GM21786 (cell line): ENCODE measurements around the gene KIF3B.

Source experiments
- ATAC-seq: cut with Tn5 transposase; IDR thresholded peaks from one replicate; pipeline ENCODE4 v1.9.1; 2021; ENCODE audit not compliant: unreplicated experiment

Gene KIF3B

DNA sequence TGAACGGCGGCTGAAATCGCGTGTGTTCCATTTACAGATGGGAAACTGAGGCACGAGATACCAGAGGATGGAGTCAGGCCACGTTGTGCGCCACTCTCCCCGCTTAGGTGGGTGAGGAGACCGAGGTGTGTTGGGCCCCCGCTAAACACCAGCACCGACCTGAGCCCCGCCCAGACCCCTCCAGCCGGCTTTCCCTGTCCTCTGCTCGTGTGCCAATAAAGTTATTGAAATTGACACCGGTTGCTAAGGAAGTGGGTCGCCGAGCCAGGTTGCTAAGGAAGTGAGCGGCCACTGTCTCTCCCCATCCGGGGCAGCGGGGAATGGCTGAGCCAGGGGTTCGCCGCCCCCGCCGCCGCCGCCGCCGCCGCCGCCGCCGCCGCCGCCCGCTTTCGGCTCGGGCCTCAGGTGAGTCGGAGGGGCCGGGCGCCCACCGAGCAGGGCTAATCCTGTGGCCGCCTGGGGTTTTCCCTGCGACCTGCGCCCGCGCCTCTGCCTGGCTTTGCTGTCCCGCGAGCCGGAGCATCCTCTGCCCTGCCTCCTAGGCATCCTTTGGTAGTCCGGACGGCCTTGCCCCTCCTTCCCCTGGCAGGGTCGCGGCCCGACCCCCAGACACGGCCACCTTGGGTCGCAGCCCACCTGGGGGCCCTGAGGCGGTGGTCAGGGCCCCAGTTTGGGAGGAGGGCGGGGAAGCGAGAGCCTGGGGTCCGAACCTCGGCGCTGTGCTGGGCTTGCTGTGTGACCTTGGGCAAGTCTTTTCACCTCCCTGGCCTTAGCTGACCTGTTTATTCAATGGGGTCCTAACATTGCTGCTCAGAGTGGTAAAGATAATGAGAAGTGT is at the start of gene KIF3B:
Gene KIF3B, plus strand, starts transcription at position 291 of the 838 bp plus-strand sequence. CDS start 32,127 bp downstream, outside the sequence.
- peak; percentile 70 for ATAC-seq

DNA sequence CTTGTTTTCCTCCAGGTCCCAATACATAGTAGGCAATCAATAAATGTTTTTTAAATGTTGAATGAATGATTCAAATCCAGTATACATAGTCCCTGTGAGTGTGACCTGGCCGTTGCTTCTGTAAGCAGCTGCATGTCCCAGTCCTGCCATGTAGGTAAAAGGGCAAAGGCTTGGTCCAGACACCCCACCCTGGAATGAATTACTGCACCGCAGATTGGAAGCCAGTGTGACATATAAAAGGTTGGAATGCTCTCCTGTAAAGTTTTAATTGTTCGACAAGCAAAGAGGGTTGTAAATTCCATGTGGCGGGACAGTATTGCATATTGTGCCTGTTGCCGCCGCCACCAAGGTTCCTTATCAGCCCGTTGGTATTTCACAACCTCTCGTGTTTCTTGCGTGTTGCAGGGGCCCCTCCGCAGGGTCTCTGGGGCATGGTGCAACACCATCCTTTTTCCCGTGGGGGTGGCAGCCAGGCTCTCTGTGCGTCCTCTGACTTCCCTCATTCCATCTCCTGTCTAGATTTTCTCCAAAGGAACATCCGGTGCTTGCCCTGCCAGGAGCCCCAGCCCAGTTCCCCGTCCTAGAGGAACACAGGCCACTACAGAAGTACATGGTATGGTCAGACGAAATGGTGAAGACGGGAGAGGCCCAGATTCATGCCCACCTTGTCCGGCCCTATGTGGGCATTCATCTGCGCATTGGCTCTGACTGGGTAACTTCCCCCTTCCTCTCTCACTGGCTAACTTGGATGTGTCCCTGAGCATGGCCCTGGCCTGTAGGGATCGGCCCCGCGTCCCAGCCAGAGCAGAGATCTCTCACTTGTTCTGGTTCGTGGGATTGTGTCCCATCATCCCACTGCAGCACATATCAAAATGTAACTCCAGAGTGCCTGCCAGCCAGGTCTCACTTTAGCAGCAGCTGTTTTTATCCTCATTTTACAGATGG is 49.4 kb upstream of the KIF3B start:
- no peak for ATAC-seq

DNA sequence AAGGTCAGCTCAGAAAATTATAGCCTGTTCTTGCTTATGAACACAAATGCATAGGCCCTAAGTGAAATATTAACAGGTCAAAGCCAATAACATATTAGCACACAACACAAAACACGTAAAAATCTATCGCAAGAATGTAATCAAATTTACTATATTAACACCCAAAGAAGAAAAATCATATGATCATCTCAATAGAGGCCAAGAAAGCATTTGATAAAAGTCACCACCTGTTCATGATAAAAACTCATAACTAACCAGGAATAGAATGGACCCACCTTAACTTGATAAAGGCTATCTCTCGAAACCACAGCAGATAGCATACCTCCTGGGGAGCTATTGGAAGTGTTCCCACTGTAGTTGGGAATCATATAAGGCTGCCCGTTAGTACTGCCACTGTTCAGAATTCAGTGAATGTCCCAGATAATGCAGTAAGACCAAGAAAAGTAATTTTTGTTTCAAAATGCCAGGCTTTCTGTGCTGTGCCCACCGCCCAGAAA is 48.2 kb upstream of the KIF3B start:
- no peak for ATAC-seq

DNA sequence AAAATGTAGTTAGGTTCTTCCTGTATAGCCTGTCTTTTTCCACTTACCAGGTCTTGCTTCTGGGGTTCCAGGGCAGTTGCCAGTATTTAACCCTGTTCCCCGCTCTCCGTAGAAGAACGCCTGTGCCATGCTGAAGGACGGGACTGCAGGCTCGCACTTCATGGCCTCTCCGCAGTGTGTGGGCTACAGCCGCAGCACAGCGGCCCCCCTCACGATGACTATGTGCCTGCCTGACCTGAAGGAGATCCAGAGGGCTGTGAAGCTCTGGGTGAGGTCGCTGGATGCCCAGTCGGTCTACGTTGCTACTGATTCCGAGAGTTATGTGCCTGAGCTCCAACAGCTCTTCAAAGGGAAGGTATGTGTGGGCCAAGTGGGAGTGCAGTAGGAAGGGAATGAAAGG is 46.7 kb upstream of the KIF3B start:
- ATAC-seq: no peak

DNA sequence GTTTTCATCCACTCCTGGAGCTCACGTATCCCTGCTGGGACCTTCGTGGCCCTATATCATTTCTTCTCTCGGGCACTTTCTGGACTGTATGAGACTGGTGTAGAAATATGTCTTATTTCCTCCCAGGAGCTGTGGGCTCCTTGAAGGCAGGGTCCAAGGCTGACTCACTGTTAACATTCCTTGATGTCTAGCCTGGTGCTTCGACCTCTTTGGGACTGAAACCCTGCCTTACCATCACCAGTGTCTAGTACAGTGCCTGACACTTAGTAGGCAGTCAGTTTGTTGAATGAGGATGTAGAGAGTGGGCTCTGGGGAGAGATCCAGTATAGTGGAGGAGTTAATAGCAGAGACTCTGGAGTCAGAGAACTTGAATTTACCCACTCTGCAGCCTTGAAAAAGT is 46.2 kb upstream of the KIF3B start:
- ATAC-seq: no peak

DNA sequence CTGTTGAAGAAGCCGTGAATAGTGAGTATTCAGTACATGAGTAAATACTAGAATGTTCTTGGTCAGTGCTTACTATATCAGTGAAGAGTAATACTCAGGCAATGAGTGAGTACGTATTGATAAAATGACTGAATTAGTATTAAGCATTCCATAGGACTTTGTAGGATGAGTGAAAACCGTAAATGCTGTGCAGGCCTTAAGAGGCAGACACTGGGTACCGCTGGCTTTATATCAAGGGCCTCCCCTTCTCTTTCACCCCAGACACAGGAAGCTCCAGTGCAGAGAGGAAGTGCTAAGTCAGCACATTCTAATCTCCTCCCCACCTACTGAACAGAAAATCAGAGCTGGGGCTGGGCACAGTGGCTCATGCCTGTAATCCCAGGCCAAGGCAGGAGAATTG is 45.6 kb upstream of the KIF3B start:
- ATAC-seq: no peak

DNA sequence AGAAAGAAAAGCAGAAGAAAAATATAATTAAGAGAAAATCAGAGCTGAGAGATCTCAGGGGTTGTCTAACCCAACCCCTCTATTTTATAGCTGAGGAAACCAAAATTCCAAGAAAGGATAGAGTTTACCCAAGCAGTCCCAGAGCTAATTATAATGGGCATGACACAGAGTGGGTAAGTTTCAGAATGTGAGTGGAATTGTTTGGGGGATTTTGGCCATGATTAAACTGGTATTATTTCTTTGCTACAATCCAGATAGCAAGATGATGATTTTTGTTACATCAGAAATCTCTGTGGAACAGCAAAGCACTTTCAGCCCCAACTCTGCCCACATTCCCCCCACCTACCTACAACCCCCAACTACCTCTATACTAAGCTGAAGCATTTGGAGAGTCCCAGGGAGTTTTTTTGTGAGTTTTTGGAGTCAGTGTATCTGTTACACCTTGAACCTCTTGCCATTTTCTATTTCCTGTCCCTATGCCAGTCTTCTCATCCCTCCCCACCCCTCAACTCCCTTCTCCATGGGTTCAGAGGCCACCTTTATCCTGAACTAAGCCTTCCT is 45.0 kb upstream of the KIF3B start:
- no peak for ATAC-seq

DNA sequence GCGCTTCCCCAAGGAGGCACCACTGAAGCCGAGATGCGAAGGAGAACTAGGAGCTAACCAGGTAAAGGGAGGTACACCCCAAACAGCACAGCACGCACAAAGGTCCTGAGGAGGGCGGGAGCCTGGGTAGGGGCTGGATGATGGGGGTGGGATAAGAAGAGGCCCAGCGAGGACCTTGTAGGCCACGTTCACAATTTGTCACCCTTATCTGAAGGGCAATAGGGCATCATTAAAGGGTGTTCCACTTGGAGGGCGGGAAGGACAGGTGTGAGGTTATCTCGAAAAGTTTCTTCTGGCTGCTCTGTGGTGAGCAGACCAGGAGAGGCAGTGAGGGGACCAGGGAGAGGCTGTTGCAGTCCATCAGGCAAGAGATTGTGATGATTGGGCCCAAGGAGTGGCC is 44.2 kb upstream of the KIF3B start:
- no peak for ATAC-seq

DNA sequence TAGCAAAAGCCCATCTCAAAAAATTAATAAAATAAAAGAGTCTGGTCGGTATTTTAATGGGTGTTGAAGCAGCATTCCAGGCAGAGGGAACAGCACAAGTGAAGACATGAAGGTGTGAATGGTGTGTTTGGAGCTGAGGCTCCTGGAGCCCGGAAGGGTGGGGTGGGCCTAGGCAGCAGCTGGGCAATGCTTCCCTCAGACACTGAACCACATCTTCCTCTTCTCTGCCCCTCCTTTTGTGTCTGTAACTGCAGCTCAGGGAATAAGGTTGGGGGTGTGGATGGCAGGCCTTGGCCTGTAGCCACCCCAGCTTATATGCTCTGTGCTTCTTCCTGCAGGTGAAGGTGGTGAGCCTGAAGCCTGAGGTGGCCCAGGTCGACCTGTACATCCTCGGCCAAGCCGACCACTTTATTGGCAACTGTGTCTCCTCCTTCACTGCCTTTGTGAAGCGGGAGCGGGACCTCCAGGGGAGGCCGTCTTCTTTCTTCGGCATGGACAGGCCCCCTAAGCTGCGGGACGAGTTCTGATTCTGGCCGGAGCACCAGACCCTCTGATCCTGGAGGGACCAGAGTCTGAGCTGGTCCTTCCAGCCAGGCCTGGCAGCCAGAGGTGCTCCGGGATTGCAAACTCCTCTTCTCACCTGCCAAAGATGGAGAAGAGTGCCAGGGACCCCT is 43.2 kb upstream of the KIF3B start:
- ATAC-seq: no peak

DNA sequence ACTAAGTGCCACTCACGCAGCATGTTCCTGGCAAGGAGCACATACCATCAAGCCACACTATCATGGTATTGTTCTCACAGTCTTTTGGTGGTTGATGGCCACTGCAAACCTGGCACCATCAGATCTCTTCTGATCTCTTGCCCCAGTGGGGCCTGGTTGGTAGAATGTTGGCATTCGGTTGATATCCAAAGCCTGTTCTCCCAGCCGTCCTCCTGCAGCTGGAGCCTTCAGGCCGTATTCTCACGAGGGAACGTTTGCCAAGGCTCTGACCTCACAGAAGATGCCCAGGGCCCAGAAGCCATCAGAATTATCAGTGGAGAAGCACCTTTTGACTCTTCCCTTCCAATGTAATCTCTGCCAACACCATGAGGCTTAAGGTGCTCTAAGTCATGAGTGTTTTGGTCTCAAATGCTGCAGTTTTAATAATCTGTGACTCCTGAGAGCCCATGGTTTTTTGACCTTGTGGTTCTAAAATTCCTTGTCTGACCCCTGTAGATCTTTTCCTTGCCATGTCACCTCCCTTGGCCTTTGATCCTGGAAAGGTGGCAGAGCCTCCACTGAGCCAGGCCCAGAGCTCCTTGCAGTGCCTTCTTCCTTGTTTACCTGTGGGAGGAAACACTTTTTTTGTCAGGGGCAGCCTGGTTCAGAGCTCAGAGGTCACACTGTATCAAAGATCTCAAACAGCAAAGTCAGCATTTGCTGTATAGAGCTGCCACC is 42.0 kb upstream of the KIF3B start:
- no peak for ATAC-seq

DNA sequence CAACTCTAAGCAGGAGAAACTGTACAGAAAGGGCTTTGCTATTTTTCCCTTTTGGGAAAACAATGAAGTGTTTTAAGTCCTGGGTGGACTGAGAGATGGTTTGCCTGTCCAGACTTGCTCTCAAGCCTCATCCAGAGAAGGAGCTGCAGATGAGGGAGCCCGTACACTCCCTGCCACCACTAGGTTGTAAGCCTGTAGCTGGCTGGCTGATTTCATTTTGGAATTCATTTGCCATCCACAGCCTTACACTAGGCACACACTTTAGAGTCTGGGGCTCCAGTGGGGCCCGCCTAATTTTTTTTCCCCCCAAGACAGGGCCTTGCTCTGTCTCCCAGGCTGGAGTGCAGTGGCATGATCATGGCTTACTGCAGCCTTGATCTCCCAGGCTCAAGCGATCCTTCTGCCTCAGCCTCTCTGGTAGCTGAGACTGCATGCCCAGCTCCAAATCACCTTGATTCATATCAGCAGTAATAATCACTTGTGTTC is 41.4 kb upstream of the KIF3B start:
- ATAC-seq: no peak

DNA sequence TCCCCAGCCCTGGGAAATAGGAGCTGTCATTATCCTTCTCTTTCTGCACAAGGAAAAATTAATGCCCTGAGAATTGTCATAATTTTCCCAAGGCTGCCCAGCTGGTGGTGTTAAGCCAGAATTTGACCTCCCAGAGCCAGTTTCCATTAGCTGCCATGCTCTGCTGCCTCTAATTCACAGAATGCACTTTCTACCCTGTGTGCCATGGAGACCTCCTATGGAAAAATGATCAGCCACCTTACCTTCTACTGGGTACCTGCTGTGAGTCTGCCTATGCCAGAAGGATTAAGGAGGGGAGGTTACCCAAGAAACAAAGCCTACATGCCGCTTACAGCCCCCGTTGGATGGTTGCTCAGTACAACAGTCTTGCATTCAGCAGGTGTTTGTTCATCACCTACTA is 40.6 kb upstream of the KIF3B start:
- ATAC-seq: no peak

DNA sequence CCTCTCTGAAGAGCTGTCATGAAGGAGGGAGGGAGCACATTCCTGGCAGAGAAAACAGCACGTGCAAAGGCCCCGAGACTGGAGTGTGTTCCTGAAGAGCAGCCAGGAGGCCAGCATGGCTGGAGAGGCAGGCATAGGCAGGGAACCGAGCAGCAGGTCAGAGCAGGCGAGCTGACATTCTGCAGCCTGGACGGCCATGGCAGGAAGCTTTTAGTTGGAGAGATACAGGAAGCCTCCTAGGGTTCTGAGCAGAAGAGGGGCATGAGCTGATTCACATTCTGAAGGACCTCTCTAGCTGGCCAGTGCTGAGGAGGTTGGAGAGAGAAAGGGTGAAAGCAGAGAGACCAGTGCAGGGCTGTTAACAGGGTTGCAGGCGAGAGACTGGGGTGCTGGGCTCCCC is 40.0 kb upstream of the KIF3B start:
- ATAC-seq: no peak

DNA sequence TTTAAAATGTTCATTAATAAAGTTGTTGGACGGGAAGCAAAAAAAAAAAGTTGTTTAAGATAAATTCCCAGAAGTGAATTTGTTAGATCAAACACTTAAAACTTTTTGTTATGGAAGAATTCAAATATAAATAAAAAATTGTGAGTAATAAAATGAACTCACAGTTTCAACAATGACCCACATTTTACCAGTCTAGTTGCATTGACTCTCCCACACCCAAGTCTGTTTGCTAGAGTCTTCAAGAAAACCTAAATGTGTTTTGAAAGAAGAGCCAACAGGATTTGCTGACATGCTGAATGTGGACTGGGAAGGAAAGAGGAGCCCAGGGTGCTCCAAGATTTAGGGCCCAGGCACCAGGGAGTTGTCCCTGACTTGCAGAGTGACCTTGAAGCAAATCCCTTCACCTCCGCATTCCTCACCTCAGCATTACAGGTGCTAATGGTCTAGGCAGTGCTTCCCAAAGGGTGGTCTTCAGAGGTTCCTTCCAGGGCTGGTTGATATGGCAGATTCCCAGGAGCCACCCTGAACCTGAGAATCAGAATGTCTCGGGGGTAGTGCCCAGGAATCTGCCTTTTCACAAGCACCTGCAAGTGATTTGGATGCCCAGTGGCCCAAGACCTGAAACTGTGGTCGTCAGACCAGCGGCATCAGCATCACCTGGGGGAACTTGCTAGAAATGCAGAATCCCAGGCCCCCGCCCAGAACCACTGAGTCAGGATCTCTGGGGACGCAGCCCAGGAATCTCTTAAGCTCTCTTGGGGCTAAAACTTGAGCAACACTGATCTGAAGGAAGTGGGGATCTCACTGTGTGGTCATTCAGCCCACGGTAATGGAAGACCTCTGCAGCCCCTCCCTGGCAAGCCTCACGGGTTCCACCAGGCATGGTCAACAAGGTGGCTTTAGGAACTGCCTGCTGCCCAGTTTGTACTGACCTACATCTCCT is 38.7 kb upstream of the KIF3B start:
- no peak for ATAC-seq

DNA sequence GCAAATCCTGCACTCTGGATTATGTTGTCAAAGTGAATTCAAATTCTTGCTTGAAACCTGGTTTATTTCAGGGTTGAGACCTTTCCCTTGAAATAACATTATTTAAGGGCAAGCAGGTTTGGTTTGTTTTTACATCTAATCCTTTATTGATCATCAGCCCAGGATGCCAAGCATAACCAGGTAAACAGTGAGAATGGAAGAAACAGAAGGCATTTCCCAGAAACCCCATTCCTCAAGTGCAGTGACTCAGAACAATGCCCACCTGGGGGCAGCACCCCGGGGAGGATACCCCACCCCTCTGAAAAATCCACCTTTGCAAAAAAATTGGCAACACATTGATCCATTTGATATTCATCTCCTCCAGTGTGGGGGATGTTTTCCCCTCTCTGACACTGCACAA is 37.2 kb upstream of the KIF3B start:
- ATAC-seq: no peak

DNA sequence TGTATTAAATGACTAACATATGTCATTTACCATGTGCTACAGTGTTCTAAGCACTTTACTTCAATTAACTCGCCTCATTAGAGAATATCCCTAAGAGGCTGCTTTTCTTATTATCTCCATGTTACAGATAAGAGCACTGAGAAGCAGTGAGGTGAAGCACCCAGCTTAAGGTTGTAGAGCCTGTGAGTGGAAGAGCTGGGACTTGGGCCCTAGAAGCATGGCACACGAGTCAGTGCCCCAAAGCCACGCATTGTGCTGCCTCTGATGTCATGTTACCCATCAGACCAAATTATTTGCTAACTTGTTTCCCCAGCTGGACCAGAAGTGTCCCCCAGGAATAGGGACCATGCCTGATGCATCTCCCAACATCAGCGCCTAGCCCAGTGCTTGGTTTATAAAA is 35.6 kb upstream of the KIF3B start:
- ATAC-seq: no peak

DNA sequence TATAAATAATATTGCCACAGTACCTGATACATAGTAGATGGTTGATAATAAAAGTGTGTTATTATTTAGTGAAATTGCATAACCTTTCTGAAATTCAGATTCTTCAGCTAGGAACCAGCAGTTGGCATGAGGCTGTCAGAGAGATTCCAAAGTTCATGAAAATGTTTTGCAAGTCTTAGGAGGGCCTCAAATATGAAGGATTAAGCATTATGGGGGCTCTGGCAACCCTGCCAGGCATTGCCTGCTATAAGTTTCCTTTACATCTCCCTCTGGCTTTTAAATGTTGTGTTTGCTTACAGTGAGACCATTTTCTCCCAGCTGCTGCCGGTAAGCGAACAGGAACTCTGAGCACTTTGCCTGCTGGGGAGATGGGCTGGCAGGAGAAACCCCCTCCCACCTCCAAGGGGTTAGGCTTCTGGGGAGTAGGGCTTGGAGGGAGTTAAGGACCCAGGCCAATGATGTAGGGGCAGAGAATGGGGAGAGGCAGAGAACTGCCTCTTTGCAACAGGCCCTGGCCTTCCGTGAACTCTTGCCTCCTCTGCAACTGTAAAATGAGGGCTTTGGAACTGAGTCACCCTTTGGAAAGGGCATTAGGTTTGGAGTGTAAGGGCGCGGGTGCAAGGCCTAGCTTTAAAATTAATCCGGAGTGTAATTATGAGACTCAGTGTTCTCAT is 33.2 kb upstream of the KIF3B start:
- no peak for ATAC-seq

DNA sequence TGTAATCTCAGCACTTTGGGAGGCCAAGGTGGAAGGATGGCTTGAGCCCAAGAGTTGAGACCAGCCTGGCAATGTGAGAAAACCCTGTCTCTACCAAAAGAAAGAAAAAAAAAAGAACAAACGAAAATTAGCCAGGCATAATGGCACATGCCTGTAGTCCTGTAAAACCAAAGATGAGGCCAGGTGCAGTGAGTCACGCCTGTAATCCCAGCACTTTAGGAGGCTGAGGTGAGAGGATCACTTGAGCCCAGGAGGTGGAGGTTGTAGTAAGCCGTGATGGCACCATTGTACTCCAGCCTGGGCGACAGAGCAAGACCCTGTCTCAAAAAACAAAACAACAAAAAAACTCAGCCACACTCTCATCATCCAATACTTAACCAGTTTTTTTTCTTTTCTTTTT is 32.5 kb upstream of the KIF3B start:
- ATAC-seq: no peak
